HEK293 (cell line): ENCODE data around the gene CCSER2.
A peak's percentile ranks its signal among the peaks of the same experiment; 100 is the strongest.

Experiments used
- CTCF ChIA-PET: fragments of 350-600 bp; formaldehyde crosslinking; extraction: SDS; loops from one replicate; lab custom pipeline; 2021; ENCODE audit warnings: antibody characterized with exemption; lab: Yijun Ruan, JAX
- POLR2A ChIA-PET: fragments of 300-600 bp; formaldehyde crosslinking; extraction: SDS; loops from one replicate; lab custom pipeline; 2020; ENCODE audit warnings: antibody characterized with exemption, inconsistent platforms; lab: Yijun Ruan, JAX
- H3K27ac ChIP-seq: fragments of 200-500 bp; sonication (Bioruptor generic); 2 replicates; pipeline ENCODE4 v1.5.1; 2014; ENCODE audit warnings: low read depth, low read length, control low read depth, inconsistent platforms; ENCODE audit errors: extremely low read depth
- H3K36me3 ChIP-seq, 2 experiments: fragments of 200-500 bp in 1 of 2; sonication (Bioruptor generic) in 1 of 2; 1 replicate in 1 of 2; 2 replicates in 1 of 2; pipeline ENCODE4 v1.5.1; 2014 to 2017; ENCODE audit warnings: inconsistent platforms in 2 of 2, low read length in 2 of 2; ENCODE audit not compliant: control insufficient read depth in 2 of 2, insufficient read depth in 1 of 2
- H3K4me1 ChIP-seq: fragments of 200-500 bp; sonication (Bioruptor generic); 2 replicates; pipeline ENCODE4 v1.5.1; 2014; ENCODE audit warnings: mild to moderate bottlenecking, low read length, inconsistent platforms; ENCODE audit not compliant: control insufficient read depth, insufficient read depth
- H3K4me3 ChIP-seq: 2 replicates; pipeline ENCODE4 v1.5.1; 2011; ENCODE audit warnings: low read depth, mild to moderate bottlenecking, control low read depth, low read length, moderate library complexity
- H3K9me3 ChIP-seq: fragments of 200-500 bp; sonication (Bioruptor generic); 2 replicates; pipeline ENCODE4 v1.5.1; 2014; ENCODE audit warnings: low read depth, low read length, inconsistent platforms; ENCODE audit not compliant: control insufficient read depth, insufficient read depth
- GLIS1 ChIP-seq: fragments of 450-650 bp; formaldehyde crosslinking; IDR thresholded peaks from 2 replicates; pipeline ENCODE4 v1.5.1; 2016; ENCODE audit warnings: missing biosample characterization, missing genetic modification characterization
- HOXA7 ChIP-seq: sonication (generic); formaldehyde crosslinking; IDR thresholded peaks from 2 replicates; pipeline ENCODE4 v1.8.1; 2022; ENCODE audit warnings: missing genetic modification reagents, borderline replicate concordance
- HOXD13 ChIP-seq: sonication (generic); formaldehyde crosslinking; IDR thresholded peaks from 2 replicates; pipeline ENCODE4 v1.8.0; 2022; ENCODE audit warnings: missing genetic modification reagents, borderline replicate concordance
- KLF16 ChIP-seq: fragments of 450-650 bp; formaldehyde crosslinking; IDR thresholded peaks from 2 replicates; pipeline ENCODE4 v1.5.1; 2017; ENCODE audit warnings: missing biosample characterization, missing genetic modification characterization
- OSR2 ChIP-seq: fragments of 450-650 bp; formaldehyde crosslinking; IDR thresholded peaks from 2 replicates; pipeline ENCODE4 v1.5.1; 2016; ENCODE audit warnings: missing biosample characterization, missing genetic modification characterization
- PATZ1 ChIP-seq: fragments of 450-650 bp; formaldehyde crosslinking; IDR thresholded peaks from 2 replicates; pipeline ENCODE4 v1.5.1; 2016; ENCODE audit warnings: missing biosample characterization, missing genetic modification characterization
- TCF7L2 ChIP-seq: IDR thresholded peaks from 2 replicates; pipeline ENCODE4 v1.6.1; 2011; ENCODE audit warnings: low read depth, mild to moderate bottlenecking, inconsistent platforms, low read length, moderate library complexity, borderline replicate concordance
- ZBTB11 ChIP-seq: fragments of 450-650 bp; formaldehyde crosslinking; conservative IDR thresholded peaks from 2 replicates; pipeline ENCODE4 v1.5.1; 2016; ENCODE audit warnings: low read depth, missing biosample characterization, missing genetic modification characterization
- ZBTB17 ChIP-seq: fragments of 450-650 bp; formaldehyde crosslinking; IDR thresholded peaks from 2 replicates; pipeline ENCODE4 v1.5.1; 2016; ENCODE audit warnings: missing biosample characterization, missing genetic modification characterization
- ZBTB20 ChIP-seq: fragments of 450-650 bp; formaldehyde crosslinking; IDR thresholded peaks from 2 replicates; pipeline ENCODE4 v1.5.1; 2016; ENCODE audit warnings: missing biosample characterization, missing genetic modification characterization
- ZFP41 ChIP-seq: fragments of 450-650 bp; formaldehyde crosslinking; IDR thresholded peaks from 2 replicates; pipeline ENCODE4 v1.5.1; 2016; ENCODE audit warnings: missing biosample characterization, missing genetic modification characterization, borderline replicate concordance
- ZNF112 ChIP-seq: fragments of 450-650 bp; formaldehyde crosslinking; IDR thresholded peaks from 2 replicates; pipeline ENCODE4 v1.5.0; 2017; ENCODE audit warnings: missing biosample characterization, missing genetic modification characterization
- ZNF140 ChIP-seq: fragments of 450-650 bp; formaldehyde crosslinking; IDR thresholded peaks from 2 replicates; pipeline ENCODE4 v1.5.1; 2016; ENCODE audit warnings: missing biosample characterization, missing genetic modification characterization
- ZNF175 ChIP-seq: fragments of 450-650 bp; formaldehyde crosslinking; IDR thresholded peaks from 2 replicates; pipeline ENCODE4 v1.5.1; 2016; ENCODE audit warnings: missing biosample characterization, missing genetic modification characterization
- ZNF292 ChIP-seq: fragments of 450-650 bp; formaldehyde crosslinking; IDR thresholded peaks from 2 replicates; pipeline ENCODE4 v1.5.1; 2016; ENCODE audit warnings: low read depth, missing biosample characterization, missing genetic modification characterization, borderline replicate concordance
- ZNF335 ChIP-seq: fragments of 450-650 bp; formaldehyde crosslinking; conservative IDR thresholded peaks from 2 replicates; pipeline ENCODE4 v1.5.1; 2016; ENCODE audit warnings: missing biosample characterization, missing genetic modification characterization
- ZNF350 ChIP-seq: fragments of 450-650 bp; formaldehyde crosslinking; IDR thresholded peaks from 2 replicates; pipeline ENCODE4 v1.5.0; 2017; ENCODE audit warnings: missing biosample characterization, mild to moderate bottlenecking, missing genetic modification characterization
- ZNF398 ChIP-seq: fragments of 450-650 bp; formaldehyde crosslinking; IDR thresholded peaks from 2 replicates; pipeline ENCODE4 v1.5.1; 2017; ENCODE audit warnings: missing biosample characterization, missing genetic modification characterization
- ZNF549 ChIP-seq: fragments of 450-650 bp; IDR thresholded peaks from 2 replicates; pipeline ENCODE4 v1.5.1; 2018; ENCODE audit warnings: missing biosample characterization, missing genetic modification characterization, mild to moderate bottlenecking, inconsistent platforms, moderate library complexity
- ZNF571 ChIP-seq: fragments of 450-650 bp; formaldehyde crosslinking; IDR thresholded peaks from 2 replicates; pipeline ENCODE4 v1.5.0; 2017; ENCODE audit warnings: missing biosample characterization, missing genetic modification characterization
- ZNF645 ChIP-seq: fragments of 450-650 bp; formaldehyde crosslinking; IDR thresholded peaks from 2 replicates; pipeline ENCODE4; 2016; ENCODE audit warnings: missing biosample characterization, missing genetic modification characterization
- ZNF658 ChIP-seq: fragments of 450-650 bp; formaldehyde crosslinking; IDR thresholded peaks from 2 replicates; pipeline ENCODE4; 2016; ENCODE audit warnings: missing biosample characterization, missing genetic modification characterization
- ZNF664 ChIP-seq: fragments of 450-650 bp; formaldehyde crosslinking; IDR thresholded peaks from 2 replicates; pipeline ENCODE4 v1.5.1; 2016; ENCODE audit warnings: missing biosample characterization, missing genetic modification characterization
- ZSCAN16 ChIP-seq: fragments of 450-650 bp; formaldehyde crosslinking; IDR thresholded peaks from 2 replicates; pipeline ENCODE4 v1.5.1; 2016; ENCODE audit warnings: missing biosample characterization, missing genetic modification characterization

The CCSER2 gene

GRCh38 chr10:84522612-84523462 is 194.4 kb downstream of the CCSER2 start:
- CTCF ChIA-PET, result interaction anchor here (0.5 to 1.6 kb wide), 3 partner anchors 11 to 92 kb away, joined by 3 to 6 read pairs (median 3); no protein-coding TSS in a partner anchor
- no peaks in the 10 kb centered on the region for H3K36me3 ChIP-seq
- peak; percentile 28; the same call in 1 of the 2 replicates for TF ChIP-seq ZBTB20 (tag by site-specific recombination)
- no peak for TF ChIP-seq ZNF292
- no peak for TF ChIP-seq ZNF350
- no peak for TF ChIP-seq ZNF175 (tag by site-specific recombination)
- no peak for TF ChIP-seq ZNF664 (tag by site-specific recombination)
- TF ChIP-seq HOXA7 (CRISPR knock-in tag), result no peak
- no peak for TF ChIP-seq HOXD13 (CRISPR knock-in tag)
- no peak for TF ChIP-seq OSR2
- TF ChIP-seq ZNF571 (tag by site-specific recombination), result no peak
- H3K9me3 ChIP-seq, result no peaks in the 10 kb centered on the region
- POLR2A ChIA-PET, result interaction anchor here (0.6 kb wide), 1 partner anchor 28 kb away, joined by 4 read pairs; no protein-coding TSS in a partner anchor
- H3K4me1 ChIP-seq, result peaks cover 3% of the 10 kb centered on the region
- no peak overlapping the region for H3K4me3 ChIP-seq
- no peak overlapping the region for H3K27ac ChIP-seq

GRCh38 chr10:84523526-84523925 is 195.1 kb downstream of the CCSER2 start:
- POLR2A ChIA-PET, result no interaction called here
- H3K27ac ChIP-seq, result no peak overlapping the region
- CTCF ChIA-PET, result interaction anchor here (1.2 to 1.5 kb wide), 2 partner anchors 11 to 130 kb away, joined by 3 to 5 read pairs; no protein-coding TSS in a partner anchor
- no peaks in the 10 kb centered on the region for H3K9me3 ChIP-seq
- H3K4me1 ChIP-seq, result peaks cover 3% of the 10 kb centered on the region
- no peak overlapping the region for H3K4me3 ChIP-seq
- TF ChIP-seq ZNF398 (tag by site-specific recombination), result 0 out of 2 replicates have a peak, but pooled peaks have one; percentile 13
- TF ChIP-seq ZFP41, result no peak
- peak; percentile 83 for TF ChIP-seq ZSCAN16 (tag by site-specific recombination)
- peak; percentile 95 for TF ChIP-seq TCF7L2
- TF ChIP-seq ZNF140 (tag by site-specific recombination), result no peak
- peak; percentile 41 for TF ChIP-seq GLIS1 (tag by site-specific recombination)
- 0 out of 2 replicates have a peak, but pooled peaks have one; percentile 36 for TF ChIP-seq PATZ1 (tag by site-specific recombination)
- TF ChIP-seq ZBTB17, result peak; percentile 46; the same call in 1 of the 2 replicates
- TF ChIP-seq, all 188 proteins: peak for 6
- H3K36me3 ChIP-seq, result no peaks in the 10 kb centered on the region

GRCh38 chr10:84524435-84524834 is 196.0 kb downstream of the CCSER2 start:
- CTCF ChIA-PET, result interaction anchor here (0.6 to 1.2 kb wide), 4 partner anchors 9 to 1484 kb away, joined by 3 to 5 read pairs (median 4); no protein-coding TSS in a partner anchor
- POLR2A ChIA-PET, result no interaction called here
- no peak for TF ChIP-seq ZNF112 (tag by site-specific recombination)
- no peak for TF ChIP-seq ZNF335
- TF ChIP-seq ZNF658 (tag by site-specific recombination), result no peak
- TF ChIP-seq ZNF549 (tag by site-specific recombination), result no peak
- no peak for TF ChIP-seq ZBTB11 (tag by site-specific recombination)
- TF ChIP-seq KLF16 (tag by site-specific recombination), result no peak
- TF ChIP-seq ZNF645 (tag by site-specific recombination), result no peak

More at GRCh38 chr10:84524435-84524834, 196.0 kb downstream of the CCSER2 start:
- H3K36me3 ChIP-seq, result no peaks in the 10 kb centered on the region
- H3K27ac ChIP-seq, result no peak overlapping the region
- no peaks in the 10 kb centered on the region for H3K9me3 ChIP-seq
- H3K4me3 ChIP-seq, result no peak overlapping the region
- H3K4me1 ChIP-seq, result peaks cover 3% of the 10 kb centered on the region
